GM12864 (cell line): ENCODE results near the gene CFDP1.

Experiments
- DNase-seq: peaks from one replicate; pipeline ENCODE4 v3.0.0-alpha.2; 2011; ENCODE audit warnings: low read depth
- H3K4me3 ChIP-seq: 2 replicates; pipeline ENCODE4 v1.5.1; 2011; ENCODE audit warnings: mild to moderate bottlenecking, low read depth, low read length, control low read depth
- TF ChIP-seq, protein P1 (sequence below): IDR thresholded peaks from 2 replicates; pipeline ENCODE4 v1.5.1; 2011; ENCODE audit warnings: low read depth, mild to moderate bottlenecking, moderate library complexity, low read length, control low read depth, inconsistent platforms; ENCODE audit errors: missing control alignments

The CFDP1 gene

DNA sequence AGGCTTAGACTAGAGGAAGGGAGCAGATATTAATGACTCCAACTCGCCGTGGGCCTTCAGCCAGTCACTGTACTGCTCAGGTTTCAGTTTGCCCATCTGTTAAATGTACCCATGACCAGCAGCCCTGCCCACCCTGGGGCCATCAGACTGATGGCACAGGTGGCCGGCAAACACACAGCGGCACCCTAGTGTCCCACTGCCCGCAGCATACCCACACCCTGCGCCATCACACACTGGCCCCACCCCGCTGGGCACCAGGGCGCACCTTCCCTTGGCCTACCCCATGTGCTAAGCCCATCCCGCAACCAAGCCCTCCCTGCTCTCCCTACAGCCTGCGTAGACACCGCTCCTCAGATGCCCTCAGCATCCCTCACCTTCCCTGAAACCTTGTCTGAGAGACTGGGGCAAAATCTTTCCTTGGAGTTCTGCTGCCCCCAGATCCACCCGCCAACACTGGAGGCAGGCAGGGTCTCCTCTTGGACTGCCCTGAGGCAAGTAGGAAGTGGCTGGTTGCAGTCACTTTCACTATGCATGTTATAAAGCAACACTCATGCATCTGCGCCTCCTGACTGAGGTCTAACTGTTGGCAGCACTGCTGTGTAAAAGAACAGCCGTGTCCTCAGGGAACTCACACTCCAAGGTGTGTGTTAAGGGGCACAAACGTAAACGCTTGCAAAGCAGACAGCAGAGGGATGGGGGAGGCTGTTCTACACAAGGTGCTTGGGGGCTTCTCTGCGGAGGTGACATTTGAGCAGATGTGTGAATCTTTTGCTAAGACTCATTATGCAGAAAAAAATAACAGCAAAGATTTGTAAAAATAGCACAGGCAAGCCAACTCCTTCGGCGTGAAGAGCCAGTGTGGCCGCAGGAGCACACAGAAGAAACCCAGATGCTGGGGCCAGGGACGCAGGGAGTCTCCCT is 175.2 kb downstream of the CFDP1 start:
- DNase-seq = no peak
- no peak overlapping the region for H3K4me3 ChIP-seq
- TF ChIP-seq, protein P1, sequence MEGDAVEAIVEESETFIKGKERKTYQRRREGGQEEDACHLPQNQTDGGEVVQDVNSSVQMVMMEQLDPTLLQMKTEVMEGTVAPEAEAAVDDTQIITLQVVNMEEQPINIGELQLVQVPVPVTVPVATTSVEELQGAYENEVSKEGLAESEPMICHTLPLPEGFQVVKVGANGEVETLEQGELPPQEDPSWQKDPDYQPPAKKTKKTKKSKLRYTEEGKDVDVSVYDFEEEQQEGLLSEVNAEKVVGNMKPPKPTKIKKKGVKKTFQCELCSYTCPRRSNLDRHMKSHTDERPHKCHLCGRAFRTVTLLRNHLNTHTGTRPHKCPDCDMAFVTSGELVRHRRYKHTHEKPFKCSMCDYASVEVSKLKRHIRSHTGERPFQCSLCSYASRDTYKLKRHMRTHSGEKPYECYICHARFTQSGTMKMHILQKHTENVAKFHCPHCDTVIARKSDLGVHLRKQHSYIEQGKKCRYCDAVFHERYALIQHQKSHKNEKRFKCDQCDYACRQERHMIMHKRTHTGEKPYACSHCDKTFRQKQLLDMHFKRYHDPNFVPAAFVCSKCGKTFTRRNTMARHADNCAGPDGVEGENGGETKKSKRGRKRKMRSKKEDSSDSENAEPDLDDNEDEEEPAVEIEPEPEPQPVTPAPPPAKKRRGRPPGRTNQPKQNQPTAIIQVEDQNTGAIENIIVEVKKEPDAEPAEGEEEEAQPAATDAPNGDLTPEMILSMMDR = no peak

DNA sequence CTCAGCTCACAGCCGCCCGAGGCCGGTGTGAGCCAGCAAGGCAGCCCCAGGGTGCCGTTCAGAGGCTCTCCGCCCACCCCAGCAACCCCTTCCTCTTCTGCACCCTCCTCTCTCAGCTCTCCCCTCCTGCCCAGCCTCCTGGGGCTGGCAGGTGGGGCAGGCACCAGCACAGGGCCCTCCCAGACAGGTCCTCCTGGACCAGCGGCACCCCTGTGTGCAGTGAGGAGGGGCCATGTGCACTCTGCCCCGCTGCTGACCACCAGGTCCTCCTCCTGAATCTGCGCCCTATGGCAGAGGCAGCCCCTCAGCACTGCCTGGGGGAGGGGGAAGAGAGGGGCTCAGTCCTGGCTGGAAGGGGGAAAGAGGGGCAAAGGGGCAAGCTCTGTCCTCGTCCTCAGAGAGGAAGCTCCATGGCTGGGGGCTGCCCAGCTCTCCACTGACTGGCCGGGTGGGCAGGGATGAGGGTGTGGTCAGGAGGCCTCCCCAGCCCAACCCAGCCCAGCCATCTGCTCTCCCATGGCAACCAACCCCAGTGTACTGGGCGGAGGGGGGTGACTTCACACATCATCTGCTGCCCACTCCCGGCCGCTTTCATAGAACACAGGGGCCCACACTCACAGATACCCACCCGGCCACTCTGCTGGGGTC is 176.5 kb downstream of the CFDP1 start:
- no peak overlapping the region for H3K4me3 ChIP-seq
- DNase-seq = no peak
- TF ChIP-seq, protein P1 = no peak

DNA sequence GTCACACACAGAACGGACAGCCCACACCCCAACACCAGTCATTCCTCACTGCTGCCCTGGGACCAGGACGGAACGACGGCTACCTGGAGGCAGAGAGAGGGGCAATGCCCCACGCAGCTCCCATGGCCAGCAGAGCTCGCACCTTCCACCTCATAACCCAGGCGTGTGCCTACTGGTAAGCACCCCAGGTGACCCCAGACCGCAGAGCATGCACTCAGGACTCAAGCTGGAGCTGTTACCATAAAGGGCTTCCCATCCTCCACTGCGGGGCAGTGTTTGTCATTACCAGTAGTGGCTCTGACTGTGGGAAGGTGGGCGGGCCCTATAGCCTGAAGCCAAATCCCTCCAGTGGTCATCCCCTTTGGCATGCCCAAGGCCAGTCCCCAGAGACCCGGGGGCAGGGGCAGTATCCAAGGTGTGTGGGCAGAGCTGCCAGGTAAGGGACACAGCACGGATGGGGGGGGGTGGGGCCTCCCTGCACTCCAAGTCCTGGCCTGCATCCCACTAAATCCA is 177.2 kb downstream of the CFDP1 start:
- no peak for DNase-seq
- H3K4me3 ChIP-seq = no peak overlapping the region
- TF ChIP-seq, protein P1 = no peak

DNA sequence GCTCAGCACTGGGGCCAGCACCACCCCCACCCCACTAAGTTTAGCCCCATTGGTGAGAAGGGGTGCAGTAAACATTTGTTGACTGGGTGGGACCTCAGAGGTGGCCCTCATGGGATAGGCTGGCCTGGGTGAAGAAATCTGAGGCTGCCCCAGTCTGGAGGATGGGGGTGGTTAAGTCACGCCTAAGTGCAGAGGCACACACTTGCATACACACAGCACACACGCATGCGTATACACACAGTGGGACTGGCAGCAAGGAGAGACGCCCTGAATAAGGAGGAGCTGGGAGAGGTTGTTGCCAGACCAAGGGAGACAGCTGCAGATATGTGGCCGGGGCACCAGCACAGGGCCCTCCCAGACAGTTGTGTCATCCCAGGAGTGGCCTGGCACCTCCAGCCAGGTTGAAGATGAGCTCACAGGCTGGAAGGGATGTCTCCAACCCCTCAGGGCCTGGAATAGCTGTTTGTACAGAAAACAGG is 178.9 kb downstream of the CFDP1 start:
- no peak for DNase-seq
- H3K4me3 ChIP-seq = no peak overlapping the region
- TF ChIP-seq, protein P1 = no peak

DNA sequence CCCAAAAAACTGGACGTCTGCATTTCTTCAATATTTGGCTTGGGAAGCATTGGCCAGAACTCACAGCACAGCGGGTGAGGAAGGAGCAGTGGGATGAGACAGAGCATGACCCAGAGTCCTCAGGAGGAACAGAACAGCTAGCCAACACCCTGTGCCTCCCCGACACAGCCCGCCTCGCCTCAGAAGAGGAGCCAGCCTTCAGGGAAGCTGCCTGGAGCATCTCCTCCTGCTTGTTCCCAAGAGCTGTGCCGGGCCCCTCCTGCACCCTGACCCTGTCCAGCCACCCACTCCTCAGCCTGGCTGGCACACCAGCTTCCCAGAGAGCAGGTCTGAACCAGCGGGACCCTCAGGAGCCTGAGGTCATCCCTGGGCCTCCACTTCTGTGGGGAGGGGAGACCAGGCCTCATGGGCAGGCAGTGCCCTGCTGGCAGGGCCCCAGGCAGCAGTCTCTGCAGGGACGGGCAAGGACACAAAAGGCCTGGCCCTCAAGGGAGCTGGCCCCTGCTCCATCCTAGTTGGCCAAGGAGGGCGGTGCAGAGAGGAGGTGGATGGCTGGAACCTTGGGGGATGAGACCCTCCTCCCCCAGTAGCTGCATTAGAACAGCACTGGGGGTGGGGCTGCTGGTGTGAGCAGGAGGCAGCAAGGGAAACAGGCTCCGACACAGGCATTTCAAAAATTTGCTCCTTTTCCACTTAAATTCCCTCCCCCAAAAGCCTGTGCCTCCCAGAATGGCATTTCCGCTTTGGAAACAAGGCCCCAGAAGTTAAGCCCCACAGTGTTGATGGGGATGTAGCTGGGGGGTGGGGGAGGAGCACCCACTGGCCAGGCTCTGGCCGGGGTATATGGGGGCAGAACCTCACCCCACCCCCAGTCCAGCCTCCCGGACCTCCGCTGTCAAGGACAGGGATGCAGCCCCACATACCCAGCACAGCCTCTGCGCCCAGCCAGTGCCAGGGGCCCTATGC is 180.1 kb downstream of the CFDP1 start:
- TF ChIP-seq, protein P1 = no peak
- no peak overlapping the region for H3K4me3 ChIP-seq
- DNase-seq = no peak

DNA sequence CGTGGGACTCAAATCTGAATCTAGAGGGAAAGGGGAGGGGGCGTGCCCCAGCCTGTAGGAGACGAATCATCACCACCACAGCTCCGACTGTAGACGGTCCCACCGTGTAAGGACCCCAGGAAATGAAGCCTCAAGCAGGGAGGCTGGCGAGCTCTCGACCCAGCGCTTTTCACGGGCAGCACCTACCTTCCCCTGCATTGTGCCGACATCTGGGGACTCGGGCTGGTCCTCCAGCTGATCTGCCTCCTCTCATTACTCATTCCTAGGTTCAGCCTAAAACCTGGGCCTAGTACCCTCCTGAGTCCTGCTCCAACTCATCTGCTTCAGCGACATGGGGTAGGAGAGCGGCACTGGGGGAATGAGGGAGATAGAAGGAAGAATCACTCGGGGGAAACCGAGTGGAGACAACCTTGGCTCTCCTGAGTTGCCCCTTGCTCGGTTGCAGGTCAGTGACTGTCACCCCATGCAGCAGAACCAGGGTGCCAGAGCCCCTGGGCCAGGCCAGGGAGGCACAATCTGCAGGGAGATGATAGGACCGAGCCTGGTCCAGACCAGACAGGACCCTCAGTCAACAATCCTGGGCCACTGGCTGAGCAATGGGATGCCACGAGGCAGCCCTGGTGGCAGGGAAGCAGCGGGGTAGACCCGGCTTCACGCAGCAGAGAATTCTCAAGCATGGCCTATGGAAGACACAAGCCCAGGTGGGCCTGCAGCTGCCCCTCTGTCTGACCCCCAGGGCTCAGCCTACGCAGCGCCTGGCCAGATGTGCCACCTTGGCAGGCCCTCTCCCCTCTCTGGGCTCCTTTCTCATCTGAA is 181.0 kb downstream of the CFDP1 start:
- H3K4me3 ChIP-seq = no peak overlapping the region
- TF ChIP-seq, protein P1 = no peak
- no peak for DNase-seq
